Measurements from ENCODE around the gene GARIN6.

The GARIN6 gene

GRCh38 chr12:99680276-99680675 is 32.7 kb downstream of the GARIN6 start:
- Mint-ChIP-seq H3K27me3 (no peaks in the 10 kb centered on the region), H3K36me3 (no peaks in the 10 kb centered on the region), H3K4me1 (no peaks in the 10 kb centered on the region), H3K4me3 (no peak overlapping the region), H3K27ac (no peak overlapping the region), H3K9me3 (peaks cover 12% of the 10 kb centered on the region)

- H3K27ac Mint-ChIP-seq, result no peak overlapping the region
- H3K27me3 Mint-ChIP-seq, result no peaks in the 10 kb centered on the region
- H3K4me3 Mint-ChIP-seq, result no peak overlapping the region
- H3K9me3 Mint-ChIP-seq, result peaks cover 23% of the 10 kb centered on the region
- H3K4me1 Mint-ChIP-seq, result no peaks in the 10 kb centered on the region
- no peaks in the 10 kb centered on the region for H3K36me3 Mint-ChIP-seq
Measured at GRCh38 chr12:99686142-99686541, 38.6 kb downstream of the GARIN6 start.

- H3K4me1 Mint-ChIP-seq, result no peaks in the 10 kb centered on the region
- no peaks in the 10 kb centered on the region for H3K36me3 Mint-ChIP-seq
- no peak overlapping the region for H3K4me3 Mint-ChIP-seq
- peaks cover 24% of the 10 kb centered on the region for H3K9me3 Mint-ChIP-seq
- H3K27ac Mint-ChIP-seq, result no peak overlapping the region
- H3K27me3 Mint-ChIP-seq, result no peaks in the 10 kb centered on the region
Measured at GRCh38 chr12:99695050-99695449, 47.5 kb downstream of the GARIN6 start.

Measured in activated naive CD4-positive, alpha-beta T cell treated with anti-CD3 and anti-CD28 coated beads, Interleukin-2, amount 50 U/mL, for 24 hours (primary cell).